A673 (cell line): ENCODE data around the gene CENPX.

Experiments used
- CTCF ChIP-seq: fragments of 300-800, 200-600 bp; sonication (generic); conservative IDR thresholded peaks from 2 replicates; pipeline ENCODE4 v1.5.1; 2017; ENCODE audit warnings: low read depth, mild to moderate bottlenecking, antibody characterized with exemption, low read length, moderate library complexity, mixed read lengths
- EZH2 ChIP-seq: fragments of 200-600 bp; sonication (generic); IDR thresholded peaks from 2 replicates; pipeline ENCODE4 v1.6.1; 2017; ENCODE audit warnings: borderline replicate concordance, low read depth, mild to moderate bottlenecking, mixed read lengths, antibody characterized with exemption, low read length; ENCODE audit not compliant: poor library complexity, severe bottlenecking

- no peak for TF ChIP-seq CTCF
- TF ChIP-seq EZH2, result no peak
Observed at GRCh38 chr17:82042649-82043048, 20.0 kb upstream of the CENPX start.
